Astrocyte of the cerebellum (primary cell): ENCODE measurements around the gene PIRT.

Source experiments
- DNase-seq: peaks from one replicate; pipeline ENCODE4 v3.0.0-alpha.2; 2011; ENCODE audit warnings: low read depth
- H3K4me3 ChIP-seq: 2 replicates; pipeline ENCODE4 v1.5.1; 2011; ENCODE audit warnings: mild to moderate bottlenecking, low read depth, low read length, moderate library complexity
- in situ Hi-C: cut with HindIII; loops from 2 replicates; pipeline ENCODE4 v1.10.0; 2017; ENCODE audit warnings: low sequenced_read_pairs
- TF ChIP-seq, protein P1 (sequence below): IDR thresholded peaks from 2 replicates; pipeline ENCODE4 v1.5.1; 2012; ENCODE audit warnings: low read length, low read depth, moderate library complexity, mild to moderate bottlenecking; ENCODE audit errors: missing control alignments

Gene PIRT

DNA sequence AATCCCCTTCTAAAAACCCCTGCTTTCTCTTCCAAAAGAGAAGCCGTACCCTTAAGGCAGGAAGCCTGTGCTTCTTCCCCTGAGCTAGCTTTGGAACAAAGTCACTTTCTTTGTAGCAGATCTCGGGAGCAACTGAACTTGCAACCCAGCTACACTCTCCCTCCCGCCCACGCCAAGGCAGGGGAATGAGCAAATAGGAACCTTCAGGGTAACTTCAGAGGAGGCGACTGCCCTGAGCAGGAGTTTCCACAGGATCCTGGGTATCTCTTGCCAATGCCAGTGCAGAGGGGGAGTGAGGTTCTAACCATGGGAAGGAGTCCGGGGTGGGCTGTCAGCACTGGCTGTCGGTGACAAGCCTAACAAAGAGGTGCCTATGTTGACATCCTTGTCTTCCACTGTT is 5.9 kb upstream of the PIRT start:
- TF ChIP-seq, protein P1, sequence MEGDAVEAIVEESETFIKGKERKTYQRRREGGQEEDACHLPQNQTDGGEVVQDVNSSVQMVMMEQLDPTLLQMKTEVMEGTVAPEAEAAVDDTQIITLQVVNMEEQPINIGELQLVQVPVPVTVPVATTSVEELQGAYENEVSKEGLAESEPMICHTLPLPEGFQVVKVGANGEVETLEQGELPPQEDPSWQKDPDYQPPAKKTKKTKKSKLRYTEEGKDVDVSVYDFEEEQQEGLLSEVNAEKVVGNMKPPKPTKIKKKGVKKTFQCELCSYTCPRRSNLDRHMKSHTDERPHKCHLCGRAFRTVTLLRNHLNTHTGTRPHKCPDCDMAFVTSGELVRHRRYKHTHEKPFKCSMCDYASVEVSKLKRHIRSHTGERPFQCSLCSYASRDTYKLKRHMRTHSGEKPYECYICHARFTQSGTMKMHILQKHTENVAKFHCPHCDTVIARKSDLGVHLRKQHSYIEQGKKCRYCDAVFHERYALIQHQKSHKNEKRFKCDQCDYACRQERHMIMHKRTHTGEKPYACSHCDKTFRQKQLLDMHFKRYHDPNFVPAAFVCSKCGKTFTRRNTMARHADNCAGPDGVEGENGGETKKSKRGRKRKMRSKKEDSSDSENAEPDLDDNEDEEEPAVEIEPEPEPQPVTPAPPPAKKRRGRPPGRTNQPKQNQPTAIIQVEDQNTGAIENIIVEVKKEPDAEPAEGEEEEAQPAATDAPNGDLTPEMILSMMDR = no peak
- DNase-seq = no peak
- no peak overlapping the region for H3K4me3 ChIP-seq
- in situ Hi-C loops = no loop called here

DNA sequence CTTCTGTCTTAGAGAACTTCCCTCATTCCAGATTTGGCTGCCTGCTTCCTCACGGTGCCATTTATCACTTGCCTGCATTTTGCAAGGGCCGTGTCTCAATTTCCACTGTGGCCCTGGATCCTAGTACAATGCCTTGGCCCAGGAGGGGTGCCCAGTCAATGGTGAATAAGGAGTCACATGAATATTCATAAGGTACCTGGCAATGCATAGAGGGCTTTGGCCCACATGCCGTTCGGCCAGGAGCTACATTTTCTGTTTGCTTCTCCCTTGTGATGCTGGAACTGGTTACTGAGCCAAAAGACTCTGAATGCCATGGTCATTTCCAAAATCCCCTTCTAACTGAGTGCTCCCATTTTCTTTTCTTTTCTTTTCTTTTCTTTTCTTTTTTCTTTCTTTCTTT is 4.8 kb upstream of the PIRT start:
- in situ Hi-C loops = no loop called here
- DNase-seq = no peak
- H3K4me3 ChIP-seq = no peak overlapping the region
- TF ChIP-seq, protein P1 = no peak

DNA sequence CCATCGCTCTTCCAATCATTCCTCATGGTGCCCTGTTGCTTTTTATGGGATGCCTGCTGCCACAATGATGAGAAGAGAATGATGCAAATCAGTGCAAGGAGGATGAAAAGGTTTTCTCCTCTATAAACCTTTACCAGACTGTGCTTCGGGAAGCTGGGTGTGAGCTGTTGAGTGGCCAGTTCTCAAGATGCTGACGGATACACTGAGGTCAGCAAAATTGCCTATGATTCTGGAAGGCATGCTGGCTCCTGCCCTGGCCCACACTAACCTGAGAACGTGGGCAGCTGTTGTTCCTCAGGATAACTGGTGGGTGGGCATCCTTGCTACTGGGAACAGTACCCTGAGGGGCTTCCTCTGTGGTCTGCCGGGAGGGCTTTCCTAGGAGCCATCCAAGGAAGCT is 795 bp upstream of the PIRT start:
- no peak overlapping the region for H3K4me3 ChIP-seq
- TF ChIP-seq, protein P1 = no peak

DNA sequence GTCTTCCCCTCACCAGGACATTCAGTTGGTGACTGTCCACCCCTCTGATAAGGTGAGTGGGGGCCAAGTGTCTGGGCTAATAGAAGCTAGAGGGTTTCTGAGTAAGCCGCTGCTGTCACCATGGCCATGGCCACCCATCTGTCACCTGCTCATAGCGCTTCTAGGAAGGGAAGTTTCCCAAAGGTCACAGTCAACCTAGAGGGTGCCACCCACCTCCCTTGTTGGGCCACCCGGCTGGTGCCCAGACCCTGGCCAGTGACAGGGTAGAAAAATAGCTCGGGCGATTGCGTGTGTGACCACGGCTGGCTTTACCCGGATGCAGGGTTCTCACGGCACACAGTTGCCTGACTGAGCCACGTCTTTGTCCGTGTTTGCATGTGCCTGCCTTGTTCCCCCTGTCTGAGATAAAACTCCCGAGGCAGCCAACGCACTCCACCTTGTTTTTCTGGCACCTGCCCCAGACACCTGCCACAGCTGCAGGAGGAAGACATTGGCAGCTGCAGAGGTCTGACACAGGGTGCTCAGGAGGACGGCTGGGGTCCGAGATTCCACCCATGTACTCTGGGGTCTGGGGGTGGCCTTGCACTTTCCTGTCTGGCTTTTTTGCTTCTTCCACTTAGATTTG is 809 bp downstream of the PIRT start:
- no peak for DNase-seq
- in situ Hi-C loops = no loop called here
- no peak overlapping the region for H3K4me3 ChIP-seq
- TF ChIP-seq, protein P1 = no peak

More for the DNA sequence above, 795 bp upstream of the PIRT start:
- no peak for DNase-seq
- in situ Hi-C loops = no loop called here

DNA sequence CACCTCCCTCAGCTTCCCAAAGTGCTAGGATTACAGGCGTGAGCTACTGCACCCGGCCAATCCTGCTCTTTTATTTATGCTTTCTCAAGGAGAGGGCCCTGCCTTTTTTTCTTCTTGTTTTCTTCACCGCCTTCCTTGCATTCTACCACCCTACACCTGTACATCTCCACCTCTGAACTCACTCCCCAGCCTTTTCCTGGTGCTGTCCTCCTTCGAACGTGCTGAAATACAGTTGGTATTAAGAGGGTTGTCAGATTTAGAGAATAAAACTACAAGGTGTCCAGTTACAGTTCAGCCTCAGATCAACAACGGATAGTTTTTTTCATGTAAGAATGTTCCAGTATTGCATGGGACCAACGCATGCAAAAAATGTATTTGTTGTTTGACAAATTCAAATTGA is 1.7 kb downstream of the PIRT start:
- DNase-seq = no peak
- TF ChIP-seq, protein P1 = no peak

DNA sequence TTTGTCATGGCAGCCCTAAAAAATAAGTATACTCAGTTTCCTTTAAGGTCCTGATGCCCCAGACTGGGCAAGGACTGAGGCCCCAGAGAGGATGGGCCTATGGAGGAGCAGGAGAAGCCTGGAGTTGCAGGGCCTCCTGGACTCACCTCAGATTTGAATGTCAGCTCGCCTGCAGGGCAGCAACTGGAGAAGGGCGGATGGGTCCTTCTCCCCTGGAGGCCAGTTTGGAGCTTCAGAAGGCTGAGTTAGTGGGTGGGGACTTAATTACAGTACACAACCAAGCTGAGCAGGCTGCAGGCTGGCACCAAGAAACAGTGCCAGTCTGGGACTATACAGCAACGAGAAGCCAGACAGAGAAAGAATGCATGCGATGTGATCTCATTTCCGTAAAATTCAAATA is 6.2 kb downstream of the PIRT start:
- in situ Hi-C loops = no loop called here
- TF ChIP-seq, protein P1 = no peak
- no peak for DNase-seq
- H3K4me3 ChIP-seq = no peak overlapping the region

More for the DNA sequence above, 1.7 kb downstream of the PIRT start:
- in situ Hi-C loops = no loop called here
- no peak overlapping the region for H3K4me3 ChIP-seq
